GM12873 (cell line): ENCODE measurements around the gene LRRC31.

Experiments
- CTCF ChIP-seq: IDR thresholded peaks from 2 replicates; pipeline ENCODE4 v1.5.1; 2012; ENCODE audit warnings: low read depth, mild to moderate bottlenecking, moderate library complexity, low read length, control low read depth; ENCODE audit not compliant: insufficient read depth; ENCODE audit errors: missing control alignments

The LRRC31 gene

GRCh38 chr3:169897284-169897683 lies 27.5 kb upstream of the LRRC31 start:
- TF ChIP-seq CTCF = no peak

- no peak for TF ChIP-seq CTCF
These were observed 25.3 kb upstream of the LRRC31 start for GRCh38 chr3:169895072-169895471.

- no peak for TF ChIP-seq CTCF
These were observed 24.4 kb upstream of the LRRC31 start for GRCh38 chr3:169894110-169894509.

GRCh38 chr3:169891886-169892285 lies 22.2 kb upstream of the LRRC31 start:
- TF ChIP-seq CTCF = no peak

- TF ChIP-seq CTCF = no peak
These were observed 16.9 kb upstream of the LRRC31 start for GRCh38 chr3:169886671-169887070.

GRCh38 chr3:169880576-169881250 lies 11.0 kb upstream of the LRRC31 start:
- TF ChIP-seq CTCF = no peak

- no peak for TF ChIP-seq CTCF
These were observed 10.3 kb upstream of the LRRC31 start for GRCh38 chr3:169879845-169880575.
